ENCODE data around the gene HOXA1.

DNA sequence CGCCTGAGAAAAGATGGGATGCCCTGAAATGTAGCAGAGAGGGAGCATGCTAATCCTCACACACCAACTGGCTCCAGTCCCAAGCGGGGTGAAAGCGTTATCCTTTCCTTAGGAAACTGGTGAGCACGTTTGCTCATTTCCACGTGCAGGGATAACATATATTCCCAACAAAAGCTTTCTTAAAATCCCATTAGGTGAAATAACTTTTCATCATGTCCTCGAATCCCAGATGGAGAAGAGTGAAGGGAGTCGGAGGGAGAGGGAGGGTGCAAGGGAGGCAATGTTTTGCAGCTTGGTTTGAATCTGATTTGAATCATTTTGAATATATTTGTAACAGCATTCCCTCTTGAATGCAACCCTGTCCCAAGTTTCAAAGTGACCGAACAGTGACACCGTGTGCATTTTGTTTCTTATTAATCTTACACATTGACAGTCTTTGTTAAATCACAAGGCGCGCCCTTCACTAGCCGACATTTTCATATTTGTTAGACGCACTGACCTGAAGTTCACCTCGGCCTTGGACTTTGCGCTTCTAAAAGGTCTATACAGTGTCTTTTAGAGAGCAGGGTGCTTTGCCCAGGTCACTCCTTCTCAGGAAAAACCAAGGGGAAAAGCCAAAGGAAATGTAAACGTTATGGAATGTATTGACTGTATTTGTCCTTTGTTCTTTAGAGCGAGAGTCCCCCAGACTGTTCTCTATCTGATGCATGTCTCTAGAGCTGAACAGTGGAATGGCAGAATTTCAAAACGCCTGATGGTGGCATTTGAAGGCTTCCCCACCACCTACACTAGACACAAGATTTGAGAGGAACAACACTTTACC lies 37.8 kb upstream of the HOXA1 start:
- TF ChIP-seq, protein P1, sequence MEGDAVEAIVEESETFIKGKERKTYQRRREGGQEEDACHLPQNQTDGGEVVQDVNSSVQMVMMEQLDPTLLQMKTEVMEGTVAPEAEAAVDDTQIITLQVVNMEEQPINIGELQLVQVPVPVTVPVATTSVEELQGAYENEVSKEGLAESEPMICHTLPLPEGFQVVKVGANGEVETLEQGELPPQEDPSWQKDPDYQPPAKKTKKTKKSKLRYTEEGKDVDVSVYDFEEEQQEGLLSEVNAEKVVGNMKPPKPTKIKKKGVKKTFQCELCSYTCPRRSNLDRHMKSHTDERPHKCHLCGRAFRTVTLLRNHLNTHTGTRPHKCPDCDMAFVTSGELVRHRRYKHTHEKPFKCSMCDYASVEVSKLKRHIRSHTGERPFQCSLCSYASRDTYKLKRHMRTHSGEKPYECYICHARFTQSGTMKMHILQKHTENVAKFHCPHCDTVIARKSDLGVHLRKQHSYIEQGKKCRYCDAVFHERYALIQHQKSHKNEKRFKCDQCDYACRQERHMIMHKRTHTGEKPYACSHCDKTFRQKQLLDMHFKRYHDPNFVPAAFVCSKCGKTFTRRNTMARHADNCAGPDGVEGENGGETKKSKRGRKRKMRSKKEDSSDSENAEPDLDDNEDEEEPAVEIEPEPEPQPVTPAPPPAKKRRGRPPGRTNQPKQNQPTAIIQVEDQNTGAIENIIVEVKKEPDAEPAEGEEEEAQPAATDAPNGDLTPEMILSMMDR (IDR thresholded peaks at IDR 0.05) = no peak
- TF ChIP-seq POLR2A (IDR thresholded peaks at IDR 0.05; ENCODE audit: low read depth) = no peak

Data from esophagus muscularis mucosa (tissue), 3 donors.